ENCODE data around the gene MAP3K7CL.

The MAP3K7CL gene

GRCh38 chr21:29130270-29130969 is at the start of gene MAP3K7CL:
TSS of gene MAP3K7CL (plus strand) at chr21:29130644. CDS start at chr21:29133345, 2,701 bp downstream.
- peak within 1 kb of the TSS; percentile 77 to 90 for H3K27ac ChIP-seq
- no peak for TF ChIP-seq CTCF (IDR thresholded peaks at IDR 0.05)
- peak within 1 kb of the TSS; percentile 64 for H3K4me3 ChIP-seq
- peak; percentile 85 for DNase-seq (ENCODE audit: low spot score)

- TF ChIP-seq CTCF (IDR thresholded peaks at IDR 0.05) = no peak
- no peak for DNase-seq (ENCODE audit: low spot score)
- Histone ChIP-seq H3K4me3 (no peak overlapping the region), H3K27ac (peak overlapping the region in 1 of 2 donors; percentile 9)
These were observed 48.2 kb upstream of the MAP3K7CL start for GRCh38 chr21:29082046-29082815.

GRCh38 chr21:29083306-29083705 is 47.1 kb upstream of the MAP3K7CL start:
- no peak for TF ChIP-seq CTCF (IDR thresholded peaks at IDR 0.05)
- H3K4me3 ChIP-seq = no peak overlapping the region
- no peak for DNase-seq (ENCODE audit: low spot score)
- H3K27ac ChIP-seq = no peak overlapping the region

GRCh38 chr21:29084372-29084771 is 46.1 kb upstream of the MAP3K7CL start:
- TF ChIP-seq CTCF (IDR thresholded peaks at IDR 0.05) = no peak
- peak overlapping the region; percentile 64 to 69 for H3K27ac ChIP-seq
- no peak for DNase-seq (ENCODE audit: low spot score)
- no peak overlapping the region for H3K4me3 ChIP-seq

- DNase-seq (ENCODE audit: low spot score) = no peak
- Histone ChIP-seq H3K4me3 (peak overlapping the region; percentile 12), H3K27ac (peak overlapping the region; percentile 69 to 74)
- TF ChIP-seq CTCF (IDR thresholded peaks at IDR 0.05) = no peak
These were observed 45.2 kb upstream of the MAP3K7CL start for GRCh38 chr21:29085106-29085752.

- no peak for DNase-seq (ENCODE audit: low spot score)
- no peak for TF ChIP-seq CTCF (IDR thresholded peaks at IDR 0.05)
- no peak overlapping the region for H3K4me3 ChIP-seq
- H3K27ac ChIP-seq = no peak overlapping the region
These were observed 39.4 kb upstream of the MAP3K7CL start for GRCh38 chr21:29091033-29091432.

Measured in coronary artery (tissue), 2 donors.